Esophagus muscularis mucosa (tissue), 3 donors: Measurements from ENCODE around the gene PRKN.

Experiments
- POLR2A ChIP-seq: fragments of 450-650 bp; IDR thresholded peaks from one replicate; pipeline ENCODE4 v1.6.1; 2017; ENCODE audit warnings: antibody characterized with exemption, moderate library complexity, mild to moderate bottlenecking, low read depth
- TF ChIP-seq, protein P1 (sequence below), 3 experiments: fragments of 200-600 bp in 2 of 3; fragments of 450-650 bp in 1 of 3; sonication (generic) in 2 of 3; IDR thresholded peaks; one replicate each; pipeline ENCODE4 v1.5.1; 2017 to 2019; ENCODE audit warnings: antibody characterized with exemption in 3 of 3, mild to moderate bottlenecking in 2 of 3, moderate library complexity in 1 of 3

DNA sequence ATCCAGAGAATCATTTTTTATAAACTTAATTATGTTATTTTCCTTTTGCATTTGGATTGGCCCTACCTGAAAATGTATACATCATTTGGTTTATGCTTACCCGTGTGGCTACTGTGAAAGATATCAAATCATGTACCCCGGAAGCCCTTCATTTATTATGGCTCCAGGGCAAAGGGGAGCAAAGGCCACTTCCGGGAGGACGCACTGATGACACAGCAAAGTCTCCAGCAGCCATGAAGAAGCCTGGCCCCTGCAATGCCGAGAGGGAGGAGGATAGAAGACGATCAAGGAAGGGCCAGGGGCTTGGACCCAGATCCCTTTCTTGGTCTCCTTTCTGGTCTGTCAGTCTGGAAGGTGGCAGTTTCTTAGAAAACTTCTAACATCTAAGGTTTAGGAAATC is 1073.4 kb downstream of the PRKN start:
- TF ChIP-seq, protein P1, sequence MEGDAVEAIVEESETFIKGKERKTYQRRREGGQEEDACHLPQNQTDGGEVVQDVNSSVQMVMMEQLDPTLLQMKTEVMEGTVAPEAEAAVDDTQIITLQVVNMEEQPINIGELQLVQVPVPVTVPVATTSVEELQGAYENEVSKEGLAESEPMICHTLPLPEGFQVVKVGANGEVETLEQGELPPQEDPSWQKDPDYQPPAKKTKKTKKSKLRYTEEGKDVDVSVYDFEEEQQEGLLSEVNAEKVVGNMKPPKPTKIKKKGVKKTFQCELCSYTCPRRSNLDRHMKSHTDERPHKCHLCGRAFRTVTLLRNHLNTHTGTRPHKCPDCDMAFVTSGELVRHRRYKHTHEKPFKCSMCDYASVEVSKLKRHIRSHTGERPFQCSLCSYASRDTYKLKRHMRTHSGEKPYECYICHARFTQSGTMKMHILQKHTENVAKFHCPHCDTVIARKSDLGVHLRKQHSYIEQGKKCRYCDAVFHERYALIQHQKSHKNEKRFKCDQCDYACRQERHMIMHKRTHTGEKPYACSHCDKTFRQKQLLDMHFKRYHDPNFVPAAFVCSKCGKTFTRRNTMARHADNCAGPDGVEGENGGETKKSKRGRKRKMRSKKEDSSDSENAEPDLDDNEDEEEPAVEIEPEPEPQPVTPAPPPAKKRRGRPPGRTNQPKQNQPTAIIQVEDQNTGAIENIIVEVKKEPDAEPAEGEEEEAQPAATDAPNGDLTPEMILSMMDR (IDR thresholded peaks at IDR 0.05), result no peak
- no peak for TF ChIP-seq POLR2A
